Measurements from ENCODE around the gene TNP2. TPM values are rescaled to one million over a fixed set of nuclear protein-coding genes. Genes with fewer than 3 reads are reported as not detected.
A peak's percentile ranks its signal among the peaks of the same experiment; 100 is the strongest.
"Not testable (repeated sequence)": the region's sequence is repeated elsewhere in the genome, so short reads cannot be mapped to it uniquely, and the experiment has no call there.

TNP2 gene
- total RNA-seq, 1 donor from 2014 or later = not detected

- no peak overlapping the region for H3K4me3 Mint-ChIP-seq (ENCODE audit: low read depth)
- intact Hi-C loops (cut with micrococcal nuclease) = no loop called here
Observed at GRCh38 chr16:11307639-11308492, 38.7 kb upstream of the TNP2 start.

GRCh38 chr16:11306997-11307638 is 38.0 kb upstream of the TNP2 start:
- Mint-ChIP-seq H3K27ac (no peak overlapping the region), H3K36me3 (ENCODE audit: low read depth) (no peaks in the 10 kb centered on the region), H3K27me3 (ENCODE audit: low read depth) (no peaks in the 10 kb centered on the region), H3K4me3 (ENCODE audit: low read depth) (no peak overlapping the region), H3K4me1 (ENCODE audit: low read depth) (peaks cover 28% of the 10 kb centered on the region), H3K9me3 (no peaks in the 10 kb centered on the region)
- intact Hi-C loops (cut with micrococcal nuclease) = no loop called here
- DNase-seq (ENCODE audit: low spot score) = no peak

More at GRCh38 chr16:11307639-11308492, 38.7 kb upstream of the TNP2 start:
- no peaks in the 10 kb centered on the region for H3K9me3 Mint-ChIP-seq
- DNase-seq (ENCODE audit: low spot score) = no peak
- H3K27ac Mint-ChIP-seq = no peak overlapping the region
- H3K36me3 Mint-ChIP-seq (ENCODE audit: low read depth) = no peaks in the 10 kb centered on the region
- H3K4me1 Mint-ChIP-seq (ENCODE audit: low read depth) = peaks cover 33% of the 10 kb centered on the region
- H3K27me3 Mint-ChIP-seq (ENCODE audit: low read depth) = no peaks in the 10 kb centered on the region

- Mint-ChIP-seq H3K27ac (no peak overlapping the region), H3K27me3 (ENCODE audit: low read depth) (no peaks in the 10 kb centered on the region), H3K4me3 (ENCODE audit: low read depth) (no peak overlapping the region), H3K9me3 (no peaks in the 10 kb centered on the region), H3K36me3 (ENCODE audit: low read depth) (no peaks in the 10 kb centered on the region), H3K4me1 (ENCODE audit: low read depth) (peaks cover 25% of the 10 kb centered on the region)
- DNase-seq (ENCODE audit: low spot score) = no peak
- intact Hi-C loops (cut with micrococcal nuclease) = no loop called here
Observed at GRCh38 chr16:11306381-11306780, 37.3 kb upstream of the TNP2 start.

- Mint-ChIP-seq H3K27ac (no peak overlapping the region), H3K36me3 (ENCODE audit: low read depth) (no peaks in the 10 kb centered on the region), H3K4me1 (ENCODE audit: low read depth) (peaks cover 11% of the 10 kb centered on the region), H3K4me3 (ENCODE audit: low read depth) (no peak overlapping the region), H3K9me3 (no peaks in the 10 kb centered on the region), H3K27me3 (ENCODE audit: low read depth) (no peaks in the 10 kb centered on the region)
- DNase-seq (ENCODE audit: low spot score) = no peak
- intact Hi-C loops (cut with micrococcal nuclease) = no loop called here
Observed at GRCh38 chr16:11303405-11304138, 34.4 kb upstream of the TNP2 start.

- H3K36me3 Mint-ChIP-seq (ENCODE audit: low read depth) = no peaks in the 10 kb centered on the region
- H3K4me1 Mint-ChIP-seq (ENCODE audit: low read depth) = peaks cover 10% of the 10 kb centered on the region
- DNase-seq (ENCODE audit: low spot score) = no peak
- no peaks in the 10 kb centered on the region for H3K9me3 Mint-ChIP-seq
- no peak overlapping the region for H3K4me3 Mint-ChIP-seq (ENCODE audit: low read depth)
- H3K27ac Mint-ChIP-seq = no peak overlapping the region
- H3K27me3 Mint-ChIP-seq (ENCODE audit: low read depth) = no peaks in the 10 kb centered on the region
- intact Hi-C loops (cut with micrococcal nuclease) = no loop called here
Observed at GRCh38 chr16:11302977-11303376, 33.9 kb upstream of the TNP2 start.

- Mint-ChIP-seq H3K27ac (no peak overlapping the region), H3K4me1 (ENCODE audit: low read depth) (peaks cover 17% of the 10 kb centered on the region), H3K27me3 (ENCODE audit: low read depth) (no peaks in the 10 kb centered on the region), H3K9me3 (no peaks in the 10 kb centered on the region), H3K4me3 (ENCODE audit: low read depth) (no peak overlapping the region), H3K36me3 (ENCODE audit: low read depth) (no peaks in the 10 kb centered on the region)
- intact Hi-C loops (cut with micrococcal nuclease) = no loop called here
- DNase-seq (ENCODE audit: low spot score) = no peak
Observed at GRCh38 chr16:11301645-11302501, 32.7 kb upstream of the TNP2 start.

GRCh38 chr16:11300560-11300892 is 31.4 kb upstream of the TNP2 start:
- Mint-ChIP-seq H3K36me3 (ENCODE audit: low read depth) (no peaks in the 10 kb centered on the region), H3K27me3 (ENCODE audit: low read depth) (no peaks in the 10 kb centered on the region), H3K4me3 (ENCODE audit: low read depth) (no peak overlapping the region), H3K4me1 (ENCODE audit: low read depth) (peaks cover 20% of the 10 kb centered on the region), H3K9me3 (no peaks in the 10 kb centered on the region), H3K27ac (no peak overlapping the region)
- no peak for DNase-seq (ENCODE audit: low spot score)
- intact Hi-C loops (cut with micrococcal nuclease) = no loop called here

GRCh38 chr16:11299865-11300559 is 30.9 kb upstream of the TNP2 start:
- Mint-ChIP-seq H3K36me3 (ENCODE audit: low read depth) (no peaks in the 10 kb centered on the region), H3K4me1 (ENCODE audit: low read depth) (peaks cover 20% of the 10 kb centered on the region), H3K9me3 (no peaks in the 10 kb centered on the region), H3K27ac (no peak overlapping the region), H3K27me3 (ENCODE audit: low read depth) (no peaks in the 10 kb centered on the region), H3K4me3 (ENCODE audit: low read depth) (no peak overlapping the region)
- DNase-seq (ENCODE audit: low spot score) = no peak
- intact Hi-C loops (cut with micrococcal nuclease) = loop anchor here (5.0 kb wide), 1 partner anchor 38 kb away; no protein-coding TSS in a partner anchor

GRCh38 chr16:11298950-11299547 is 29.9 kb upstream of the TNP2 start:
- DNase-seq (ENCODE audit: low spot score); H3K27ac Mint-ChIP-seq; H3K9me3 Mint-ChIP-seq; H3K4me3 Mint-ChIP-seq (ENCODE audit: low read depth); H3K27me3 Mint-ChIP-seq (ENCODE audit: low read depth); H3K36me3 Mint-ChIP-seq (ENCODE audit: low read depth): not testable (repeated sequence)
- peaks cover 20% of the 10 kb centered on the region for H3K4me1 Mint-ChIP-seq (ENCODE audit: low read depth)
- intact Hi-C loops (cut with micrococcal nuclease) = loop anchor here (5.0 kb wide), 1 partner anchor 37 kb away; no protein-coding TSS in a partner anchor

- no peak overlapping the region for H3K27ac Mint-ChIP-seq
- H3K36me3 Mint-ChIP-seq (ENCODE audit: low read depth) = no peaks in the 10 kb centered on the region
- no peaks in the 10 kb centered on the region for H3K9me3 Mint-ChIP-seq
- intact Hi-C loops (cut with micrococcal nuclease) = loop anchor here (5.0 kb wide), 1 partner anchor 36 kb away; no protein-coding TSS in a partner anchor
- no peak for DNase-seq (ENCODE audit: low spot score)
- no peaks in the 10 kb centered on the region for H3K27me3 Mint-ChIP-seq (ENCODE audit: low read depth)
- H3K4me1 Mint-ChIP-seq (ENCODE audit: low read depth) = peaks cover 21% of the 10 kb centered on the region
- no peak overlapping the region for H3K4me3 Mint-ChIP-seq (ENCODE audit: low read depth)
Observed at GRCh38 chr16:11298143-11298900, 29.2 kb upstream of the TNP2 start.

- no peaks in the 10 kb centered on the region for H3K9me3 Mint-ChIP-seq
- intact Hi-C loops (cut with micrococcal nuclease) = loop anchor here (5.0 kb wide), 1 partner anchor 35 kb away; no protein-coding TSS in a partner anchor
- H3K27me3 Mint-ChIP-seq (ENCODE audit: low read depth) = no peaks in the 10 kb centered on the region
- DNase-seq (ENCODE audit: low spot score) = peak; percentile 71
- H3K4me3 Mint-ChIP-seq (ENCODE audit: low read depth) = no peak overlapping the region
- no peak overlapping the region for H3K27ac Mint-ChIP-seq
- H3K4me1 Mint-ChIP-seq (ENCODE audit: low read depth) = peaks cover 26% of the 10 kb centered on the region
- no peaks in the 10 kb centered on the region for H3K36me3 Mint-ChIP-seq (ENCODE audit: low read depth)
Observed at GRCh38 chr16:11297492-11298142, 28.5 kb upstream of the TNP2 start.

All from activated T-helper 2 cell treated with anti-CD3 and anti-CD28 coated beads, Interferon-gamma antibody, Interleukin-2, Interleukin-4, amounts not matched to agents 10 μg/mL and 5 μg/mL and 100 μg/mL, durations not matched to agents 14 hours and 24 hours and 36 hours (primary cell).